Measurements from ENCODE around the gene FAM221A. TPM values are rescaled to one million over a fixed set of nuclear protein-coding genes. Genes with fewer than 3 reads are reported as not detected.

The FAM221A gene
- total RNA-seq, 1 experiment from 2014 or later, result 8.4 TPM

DNA sequence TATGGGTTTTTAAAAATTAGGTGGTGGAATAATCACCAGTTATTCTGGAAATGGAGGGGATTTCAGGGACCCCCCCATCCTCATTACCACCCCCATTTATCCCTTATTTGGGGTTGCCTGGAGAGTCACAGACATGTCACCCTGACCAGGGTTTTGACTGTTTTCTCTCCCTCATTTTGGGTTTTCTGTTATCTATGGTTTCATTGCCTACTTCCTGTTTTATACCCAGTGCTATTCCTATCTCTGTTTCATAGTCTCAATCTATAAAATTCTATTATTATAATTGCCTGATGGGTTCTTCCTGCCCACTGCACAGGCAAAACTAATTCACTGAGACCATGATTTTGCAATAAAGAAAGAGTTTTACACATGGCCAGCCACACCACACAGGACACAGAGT, 15.9 kb upstream of the FAM221A start:
- CTCF ChIA-PET, result no interaction called here
- no peaks in the 10 kb centered on the region for H3K4me1 ChIP-seq (ENCODE audit: control insufficient read depth, insufficient read depth, low read length)
- ATAC-seq (no peak), DNase-seq (ENCODE audit: low read depth, low spot score) (no peak)
- in situ Hi-C loops (cut with HindIII; ENCODE audit: low pct_unique_long_range_greater_than_20kb, low sequenced_read_pairs) (no loop called here), intact Hi-C loops (cut with micrococcal nuclease; ENCODE audit: unreplicated experiment) (no loop called here)
- POLR2A ChIA-PET, result no interaction called here
- H3K9me3 ChIP-seq (ENCODE audit: control insufficient read depth, insufficient read depth, low read depth, low read length), result no peaks in the 10 kb centered on the region
- H3K27me3 ChIP-seq (ENCODE audit: control insufficient read depth, insufficient read depth, low read length), result no peaks in the 10 kb centered on the region
- no TSS peak for BruUV-seq (replicated peaks)
- no peak overlapping the region for H3K4me3 ChIP-seq (ENCODE audit: low read depth in 2 of 2, low read length in 2 of 2)
- TF ChIP-seq POLR2AphosphoS5 (IDR thresholded peaks at IDR 0.05; ENCODE audit: low read depth, low read length), result no peak
- TF ChIP-seq REST (IDR thresholded peaks at IDR 0.05; ENCODE audit: insufficient read depth in 1 of 2, low read depth in 2 of 2, low read length in 1 of 2), result no peak
- no peak for TF ChIP-seq SIN3A (IDR thresholded peaks at IDR 0.05; ENCODE audit: borderline replicate concordance, insufficient read depth, low read depth, low read length)
- no peak for TF ChIP-seq CTCF (IDR thresholded peaks at IDR 0.05)
- TF ChIP-seq TCF7L2 (IDR thresholded peaks at IDR 0.05; ENCODE audit: low read depth, low read length), result no peak
- no peaks in the 10 kb centered on the region for H3K36me3 ChIP-seq (ENCODE audit: control insufficient read depth, insufficient read depth, low read length)
- no peak overlapping the region for H3K27ac ChIP-seq (ENCODE audit: low read length)

DNA sequence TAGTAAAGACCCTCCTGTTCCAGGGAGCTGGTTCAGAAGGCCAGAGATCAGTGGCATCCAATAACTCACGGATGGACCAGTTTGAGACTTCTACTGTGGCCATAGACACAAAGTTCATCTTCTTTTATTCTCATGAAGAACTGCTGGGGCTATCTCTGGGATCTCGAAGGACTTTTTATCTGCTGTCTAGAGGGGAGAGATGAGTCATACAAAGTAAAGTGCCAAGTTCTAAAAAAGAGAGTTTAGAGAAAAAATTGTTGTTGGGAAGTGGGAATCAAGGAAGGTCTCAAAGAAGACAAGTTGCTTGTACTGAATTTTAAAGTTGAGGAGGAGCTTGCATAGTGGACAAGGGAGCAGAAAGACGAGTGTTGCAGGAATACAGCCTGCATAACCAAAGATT, 8.0 kb upstream of the FAM221A start:
- no peaks in the 10 kb centered on the region for H3K36me3 ChIP-seq (ENCODE audit: control insufficient read depth, insufficient read depth, low read length)
- H3K4me3 ChIP-seq (ENCODE audit: low read depth in 2 of 2, low read length in 2 of 2), result no peak overlapping the region
- TF ChIP-seq REST (IDR thresholded peaks at IDR 0.05; ENCODE audit: insufficient read depth in 1 of 2, low read depth in 2 of 2, low read length in 1 of 2), result no peak
- TF ChIP-seq CTCF (IDR thresholded peaks at IDR 0.05), result no peak
- no peak for TF ChIP-seq TCF7L2 (IDR thresholded peaks at IDR 0.05; ENCODE audit: low read depth, low read length)
- no peak for TF ChIP-seq POLR2AphosphoS5 (IDR thresholded peaks at IDR 0.05; ENCODE audit: low read depth, low read length)
- TF ChIP-seq SIN3A (IDR thresholded peaks at IDR 0.05; ENCODE audit: borderline replicate concordance, insufficient read depth, low read depth, low read length), result no peak
- DNase-seq (ENCODE audit: low read depth, low spot score), result no peak
- POLR2A ChIA-PET, result no interaction called here
- BruUV-seq (replicated peaks), result no TSS peak
- ATAC-seq, result no peak
- CTCF ChIA-PET, result no interaction called here
- H3K9me3 ChIP-seq (ENCODE audit: control insufficient read depth, insufficient read depth, low read depth, low read length), result no peaks in the 10 kb centered on the region
- no peaks in the 10 kb centered on the region for H3K4me1 ChIP-seq (ENCODE audit: control insufficient read depth, insufficient read depth, low read length)
- H3K27me3 ChIP-seq (ENCODE audit: control insufficient read depth, insufficient read depth, low read length), result no peaks in the 10 kb centered on the region
- in situ Hi-C loops (cut with HindIII; ENCODE audit: low pct_unique_long_range_greater_than_20kb, low sequenced_read_pairs) (no loop called here), intact Hi-C loops (cut with micrococcal nuclease; ENCODE audit: unreplicated experiment) (no loop called here)
- no peak overlapping the region for H3K27ac ChIP-seq (ENCODE audit: low read length)

Measured in Panc1 (cell line).